Measurements from ENCODE around the gene GABARAP.
A peak's percentile ranks its signal among the peaks of the same experiment; 100 is the strongest.

Gene GABARAP

DNA sequence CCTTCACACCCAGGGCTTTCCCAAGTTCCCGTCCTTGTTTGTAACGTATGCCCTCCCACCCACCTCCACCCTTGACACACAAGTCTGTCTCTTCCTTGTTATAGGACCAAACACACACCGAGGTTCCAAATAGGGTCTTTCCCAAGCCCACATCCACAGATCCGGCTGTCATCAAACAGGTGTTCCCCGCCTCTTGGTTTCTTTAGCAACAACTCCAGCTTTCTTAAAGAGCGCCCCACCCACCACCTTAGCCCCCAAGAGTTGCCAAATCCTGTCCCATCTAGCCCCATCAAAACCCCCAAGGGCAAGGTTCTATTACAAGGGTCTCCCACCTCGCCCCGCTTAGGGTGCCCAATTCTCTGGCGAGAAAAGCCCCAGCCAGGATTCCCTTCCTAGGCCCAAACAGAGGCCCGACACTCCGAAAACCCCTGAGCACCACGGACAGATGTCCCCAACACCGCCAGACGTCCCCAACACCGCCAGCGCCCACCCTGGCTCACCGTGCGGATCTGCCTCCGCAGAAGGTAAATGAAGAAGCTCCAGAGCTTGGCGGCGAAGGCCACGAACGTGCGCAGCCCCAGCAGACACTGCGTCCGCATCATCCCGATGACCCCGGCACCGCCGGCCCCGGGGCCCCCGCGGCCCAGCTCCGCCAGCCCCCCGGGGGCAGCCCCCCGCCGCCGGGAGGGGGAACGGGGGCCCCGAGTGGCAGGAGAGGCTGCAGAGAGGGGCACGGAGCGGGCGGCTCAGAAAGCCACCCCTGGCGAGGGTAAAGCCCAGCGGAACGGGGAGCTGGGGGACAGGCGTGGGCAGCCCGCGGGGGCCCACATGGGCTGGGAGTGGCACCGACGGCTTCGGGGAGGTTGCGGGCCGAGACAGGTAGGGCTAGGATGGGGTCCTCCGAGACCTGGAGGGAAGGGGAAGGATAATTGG, 8.7 kb upstream of the GABARAP start:
- Histone ChIP-seq H3K36me3 (ENCODE audit: control insufficient read depth in 2 of 2, insufficient read depth in 1 of 2, low read length in 2 of 2) (peaks cover 38 to 51% of the 10 kb centered on the region in 2 experiments), H3K4me1 (ENCODE audit: control insufficient read depth, insufficient read depth, low read length) (peaks cover 13% of the 10 kb centered on the region; the same call in 1 of the 2 replicates), H3K9me3 (ENCODE audit: control insufficient read depth, insufficient read depth, low read depth, low read length) (no peaks in the 10 kb centered on the region), H3K4me3 (ENCODE audit: low read depth, low read length) (peak overlapping the region; percentile 75), H3K27ac (ENCODE audit: extremely low read depth, low read depth, low read length) (peak overlapping the region; percentile 92)
- ChIA-PET CTCF (interaction anchor here (0.6 to 1.6 kb wide), 5 partner anchors 15 to 844 kb away, joined by 3 to 6 read pairs (median 4); partner anchors contain the start of gene SLC2A4), POLR2A (interaction anchor here (0.6 to 2.0 kb wide), 8 partner anchors 10 to 79 kb away, joined by 3 to 33 read pairs (median 6); partner anchors contain the start of genes ACADVL, DLG4, DVL2 and GABARAP)
- peak; percentile 22; the same call in 1 of the 2 replicates for TF ChIP-seq ZBTB48 (tag by site-specific recombination; IDR thresholded peaks at IDR 0.05)
- TF ChIP-seq ZNF76 (tag by site-specific recombination; IDR thresholded peaks at IDR 0.05; ENCODE audit: borderline replicate concordance, low read depth), result peak; percentile 49; the same call in 1 of the 2 replicates
- no peak for TF ChIP-seq ZNF112 (tag by site-specific recombination; IDR thresholded peaks at IDR 0.05)
- 0 out of 2 replicates have a peak, but pooled peaks have one; percentile 10 for TF ChIP-seq ZBTB17 (tag by site-specific recombination; IDR thresholded peaks at IDR 0.05)
- TF ChIP-seq, protein P1, sequence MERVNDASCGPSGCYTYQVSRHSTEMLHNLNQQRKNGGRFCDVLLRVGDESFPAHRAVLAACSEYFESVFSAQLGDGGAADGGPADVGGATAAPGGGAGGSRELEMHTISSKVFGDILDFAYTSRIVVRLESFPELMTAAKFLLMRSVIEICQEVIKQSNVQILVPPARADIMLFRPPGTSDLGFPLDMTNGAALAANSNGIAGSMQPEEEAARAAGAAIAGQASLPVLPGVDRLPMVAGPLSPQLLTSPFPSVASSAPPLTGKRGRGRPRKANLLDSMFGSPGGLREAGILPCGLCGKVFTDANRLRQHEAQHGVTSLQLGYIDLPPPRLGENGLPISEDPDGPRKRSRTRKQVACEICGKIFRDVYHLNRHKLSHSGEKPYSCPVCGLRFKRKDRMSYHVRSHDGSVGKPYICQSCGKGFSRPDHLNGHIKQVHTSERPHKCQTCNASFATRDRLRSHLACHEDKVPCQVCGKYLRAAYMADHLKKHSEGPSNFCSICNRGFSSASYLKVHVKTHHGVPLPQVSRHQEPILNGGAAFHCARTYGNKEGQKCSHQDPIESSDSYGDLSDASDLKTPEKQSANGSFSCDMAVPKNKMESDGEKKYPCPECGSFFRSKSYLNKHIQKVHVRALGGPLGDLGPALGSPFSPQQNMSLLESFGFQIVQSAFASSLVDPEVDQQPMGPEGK (tag by site-specific recombination; IDR thresholded peaks at IDR 0.05), result no peak; the same call in 1 of the 2 replicates
- no peak for TF ChIP-seq WT1 (tag by site-specific recombination; IDR thresholded peaks at IDR 0.05)
- TF ChIP-seq ZNF221 (tag by site-specific recombination; IDR thresholded peaks at IDR 0.05; ENCODE audit: borderline replicate concordance), result no peak
- TF ChIP-seq, protein P2, sequence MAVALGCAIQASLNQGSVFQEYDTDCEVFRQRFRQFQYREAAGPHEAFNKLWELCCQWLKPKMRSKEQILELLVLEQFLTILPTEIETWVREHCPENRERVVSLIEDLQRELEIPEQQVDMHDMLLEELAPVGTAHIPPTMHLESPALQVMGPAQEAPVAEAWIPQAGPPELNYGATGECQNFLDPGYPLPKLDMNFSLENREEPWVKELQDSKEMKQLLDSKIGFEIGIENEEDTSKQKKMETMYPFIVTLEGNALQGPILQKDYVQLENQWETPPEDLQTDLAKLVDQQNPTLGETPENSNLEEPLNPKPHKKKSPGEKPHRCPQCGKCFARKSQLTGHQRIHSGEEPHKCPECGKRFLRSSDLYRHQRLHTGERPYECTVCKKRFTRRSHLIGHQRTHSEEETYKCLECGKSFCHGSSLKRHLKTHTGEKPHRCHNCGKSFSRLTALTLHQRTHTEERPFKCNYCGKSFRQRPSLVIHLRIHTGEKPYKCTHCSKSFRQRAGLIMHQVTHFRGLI (tag by site-specific recombination; IDR thresholded peaks at IDR 0.05), result no peak
- TF ChIP-seq, protein P3, sequence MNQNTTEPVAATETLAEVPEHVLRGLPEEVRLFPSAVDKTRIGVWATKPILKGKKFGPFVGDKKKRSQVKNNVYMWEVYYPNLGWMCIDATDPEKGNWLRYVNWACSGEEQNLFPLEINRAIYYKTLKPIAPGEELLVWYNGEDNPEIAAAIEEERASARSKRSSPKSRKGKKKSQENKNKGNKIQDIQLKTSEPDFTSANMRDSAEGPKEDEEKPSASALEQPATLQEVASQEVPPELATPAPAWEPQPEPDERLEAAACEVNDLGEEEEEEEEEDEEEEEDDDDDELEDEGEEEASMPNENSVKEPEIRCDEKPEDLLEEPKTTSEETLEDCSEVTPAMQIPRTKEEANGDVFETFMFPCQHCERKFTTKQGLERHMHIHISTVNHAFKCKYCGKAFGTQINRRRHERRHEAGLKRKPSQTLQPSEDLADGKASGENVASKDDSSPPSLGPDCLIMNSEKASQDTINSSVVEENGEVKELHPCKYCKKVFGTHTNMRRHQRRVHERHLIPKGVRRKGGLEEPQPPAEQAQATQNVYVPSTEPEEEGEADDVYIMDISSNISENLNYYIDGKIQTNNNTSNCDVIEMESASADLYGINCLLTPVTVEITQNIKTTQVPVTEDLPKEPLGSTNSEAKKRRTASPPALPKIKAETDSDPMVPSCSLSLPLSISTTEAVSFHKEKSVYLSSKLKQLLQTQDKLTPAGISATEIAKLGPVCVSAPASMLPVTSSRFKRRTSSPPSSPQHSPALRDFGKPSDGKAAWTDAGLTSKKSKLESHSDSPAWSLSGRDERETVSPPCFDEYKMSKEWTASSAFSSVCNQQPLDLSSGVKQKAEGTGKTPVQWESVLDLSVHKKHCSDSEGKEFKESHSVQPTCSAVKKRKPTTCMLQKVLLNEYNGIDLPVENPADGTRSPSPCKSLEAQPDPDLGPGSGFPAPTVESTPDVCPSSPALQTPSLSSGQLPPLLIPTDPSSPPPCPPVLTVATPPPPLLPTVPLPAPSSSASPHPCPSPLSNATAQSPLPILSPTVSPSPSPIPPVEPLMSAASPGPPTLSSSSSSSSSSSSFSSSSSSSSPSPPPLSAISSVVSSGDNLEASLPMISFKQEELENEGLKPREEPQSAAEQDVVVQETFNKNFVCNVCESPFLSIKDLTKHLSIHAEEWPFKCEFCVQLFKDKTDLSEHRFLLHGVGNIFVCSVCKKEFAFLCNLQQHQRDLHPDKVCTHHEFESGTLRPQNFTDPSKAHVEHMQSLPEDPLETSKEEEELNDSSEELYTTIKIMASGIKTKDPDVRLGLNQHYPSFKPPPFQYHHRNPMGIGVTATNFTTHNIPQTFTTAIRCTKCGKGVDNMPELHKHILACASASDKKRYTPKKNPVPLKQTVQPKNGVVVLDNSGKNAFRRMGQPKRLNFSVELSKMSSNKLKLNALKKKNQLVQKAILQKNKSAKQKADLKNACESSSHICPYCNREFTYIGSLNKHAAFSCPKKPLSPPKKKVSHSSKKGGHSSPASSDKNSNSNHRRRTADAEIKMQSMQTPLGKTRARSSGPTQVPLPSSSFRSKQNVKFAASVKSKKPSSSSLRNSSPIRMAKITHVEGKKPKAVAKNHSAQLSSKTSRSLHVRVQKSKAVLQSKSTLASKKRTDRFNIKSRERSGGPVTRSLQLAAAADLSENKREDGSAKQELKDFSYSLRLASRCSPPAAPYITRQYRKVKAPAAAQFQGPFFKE (tag by site-specific recombination; IDR thresholded peaks at IDR 0.05; ENCODE audit: borderline replicate concordance), result no peak
- no peak for TF ChIP-seq ZNF354C (tag by site-specific recombination; IDR thresholded peaks at IDR 0.05; ENCODE audit: borderline replicate concordance, low read depth)
- TF ChIP-seq BCL11A (tag by site-specific recombination; IDR thresholded peaks at IDR 0.05; ENCODE audit: low read depth), result no peak
- no peak for TF ChIP-seq ZBTB8A (tag by site-specific recombination; IDR thresholded peaks at IDR 0.05)
- no peak for TF ChIP-seq YY1 (tag by site-specific recombination; IDR thresholded peaks at IDR 0.05)
- TF ChIP-seq, protein P4, sequence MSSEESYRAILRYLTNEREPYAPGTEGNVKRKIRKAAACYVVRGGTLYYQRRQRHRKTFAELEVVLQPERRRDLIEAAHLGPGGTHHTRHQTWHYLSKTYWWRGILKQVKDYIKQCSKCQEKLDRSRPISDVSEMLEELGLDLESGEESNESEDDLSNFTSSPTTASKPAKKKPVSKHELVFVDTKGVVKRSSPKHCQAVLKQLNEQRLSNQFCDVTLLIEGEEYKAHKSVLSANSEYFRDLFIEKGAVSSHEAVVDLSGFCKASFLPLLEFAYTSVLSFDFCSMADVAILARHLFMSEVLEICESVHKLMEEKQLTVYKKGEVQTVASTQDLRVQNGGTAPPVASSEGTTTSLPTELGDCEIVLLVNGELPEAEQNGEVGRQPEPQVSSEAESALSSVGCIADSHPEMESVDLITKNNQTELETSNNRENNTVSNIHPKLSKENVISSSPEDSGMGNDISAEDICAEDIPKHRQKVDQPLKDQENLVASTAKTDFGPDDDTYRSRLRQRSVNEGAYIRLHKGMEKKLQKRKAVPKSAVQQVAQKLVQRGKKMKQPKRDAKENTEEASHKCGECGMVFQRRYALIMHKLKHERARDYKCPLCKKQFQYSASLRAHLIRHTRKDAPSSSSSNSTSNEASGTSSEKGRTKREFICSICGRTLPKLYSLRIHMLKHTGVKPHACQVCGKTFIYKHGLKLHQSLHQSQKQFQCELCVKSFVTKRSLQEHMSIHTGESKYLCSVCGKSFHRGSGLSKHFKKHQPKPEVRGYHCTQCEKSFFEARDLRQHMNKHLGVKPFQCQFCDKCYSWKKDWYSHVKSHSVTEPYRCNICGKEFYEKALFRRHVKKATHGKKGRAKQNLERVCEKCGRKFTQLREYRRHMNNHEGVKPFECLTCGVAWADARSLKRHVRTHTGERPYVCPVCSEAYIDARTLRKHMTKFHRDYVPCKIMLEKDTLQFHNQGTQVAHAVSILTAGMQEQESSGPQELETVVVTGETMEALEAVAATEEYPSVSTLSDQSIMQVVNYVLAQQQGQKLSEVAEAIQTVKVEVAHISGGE (tag by site-specific recombination; conservative IDR thresholded peaks at IDR 0.05; ENCODE audit: low read depth), result 0 out of 2 replicates have a peak, but pooled peaks have one; percentile 27
- TF ChIP-seq, protein P5, sequence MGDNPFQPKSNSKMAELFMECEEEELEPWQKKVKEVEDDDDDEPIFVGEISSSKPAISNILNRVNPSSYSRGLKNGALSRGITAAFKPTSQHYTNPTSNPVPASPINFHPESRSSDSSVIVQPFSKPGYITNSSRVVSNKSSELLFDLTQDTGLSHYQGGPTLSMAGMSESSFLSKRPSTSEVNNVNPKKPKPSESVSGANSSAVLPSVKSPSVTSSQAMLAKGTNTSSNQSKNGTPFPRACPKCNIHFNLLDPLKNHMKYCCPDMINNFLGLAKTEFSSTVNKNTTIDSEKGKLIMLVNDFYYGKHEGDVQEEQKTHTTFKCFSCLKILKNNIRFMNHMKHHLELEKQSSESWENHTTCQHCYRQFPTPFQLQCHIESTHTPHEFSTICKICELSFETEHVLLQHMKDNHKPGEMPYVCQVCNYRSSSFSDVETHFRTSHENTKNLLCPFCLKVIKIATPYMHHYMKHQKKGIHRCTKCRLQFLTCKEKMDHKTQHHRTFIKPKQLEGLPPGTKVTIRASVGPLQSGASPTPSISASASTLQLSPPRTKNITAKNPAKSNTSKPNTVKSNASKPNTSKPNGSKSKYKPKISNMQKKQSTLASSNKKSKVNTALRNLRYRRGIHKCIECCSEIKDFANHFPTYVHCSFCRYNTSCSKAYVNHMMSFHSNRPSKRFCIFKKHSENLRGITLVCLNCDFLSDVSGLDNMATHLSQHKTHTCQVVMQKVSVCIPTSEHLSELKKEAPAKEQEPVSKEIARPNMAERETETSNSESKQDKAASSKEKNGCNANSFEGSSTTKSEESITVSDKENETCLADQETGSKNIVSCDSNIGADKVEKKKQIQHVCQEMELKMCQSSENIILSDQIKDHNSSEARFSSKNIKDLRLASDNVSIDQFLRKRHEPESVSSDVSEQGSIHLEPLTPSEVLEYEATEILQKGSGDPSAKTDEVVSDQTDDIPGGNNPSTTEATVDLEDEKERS (tag by site-specific recombination; IDR thresholded peaks at IDR 0.05), result no peak
- no peak for TF ChIP-seq ZNF658 (tag by site-specific recombination; IDR thresholded peaks at IDR 0.05)
- TF ChIP-seq GLIS2 (tag by site-specific recombination; IDR thresholded peaks at IDR 0.05), result peak; percentile 31; the same call in 1 of the 2 replicates
